T-cell (primary cell): ENCODE data around the gene MEMO1. TPM values are rescaled to one million over a fixed set of nuclear protein-coding genes. Genes with fewer than 3 reads are reported as not detected.

Source experiments
- ATAC-seq, 4 experiments: fragments of 200-7000 bp in 3 of 4; fragments of 150-1000 bp in 1 of 4; cut with Tn5 transposase; replicated peaks in 1 of 4; 1 replicate in 3 of 4; 2 replicates in 1 of 4; pipeline ENCODE4 v1.10.0; 2021; ENCODE audit warnings: moderate library complexity in 3 of 4, mild to moderate bottlenecking in 2 of 4, moderate number of reproducible peaks in 1 of 4
- CTCF ChIA-PET, 2 donors: fragments of 300-600 bp; sonication (Branson Sonifier 250); formaldehyde crosslinking; loops; one replicate each; lab custom pipeline; 2022; ENCODE audit warnings: antibody characterized with exemption in 2 of 2; lab: Charles Lee
- POLR2A ChIA-PET, 2 donors: fragments of 300-600 bp; sonication (Branson Sonifier 250); formaldehyde crosslinking; loops; one replicate each; lab custom pipeline; 2022; ENCODE audit warnings: antibody characterized with exemption in 2 of 2; lab: Charles Lee
- DNase-seq, 35 experiments: peaks; one replicate each; pipeline versions ENCODE4 v3.0.0 to v3.0.0-alpha.2; 2013 to 2023
- H3K27ac ChIP-seq: one replicate; pipeline ENCODE4 v1.5.1; 2013; ENCODE audit warnings: low read length
- H3K27me3 ChIP-seq, 2 experiments: replicated peaks in 1 of 2; 1 replicate in 1 of 2; 2 replicates in 1 of 2; pipeline versions ENCODE4 v1.6.1 to v1.7.0; 2013; ENCODE audit warnings: low read length in 1 of 2, mixed read lengths in 1 of 2; ENCODE audit not compliant: control insufficient read depth in 2 of 2, insufficient read depth in 2 of 2; ENCODE audit errors: extremely low read depth in 1 of 2
- H3K36me3 ChIP-seq, 2 donors: 1 replicate in 1 of 2; 2 replicates in 1 of 2; pipeline versions ENCODE4 v1.6.1 to v1.7.0; 2013; ENCODE audit warnings: low read length in 1 of 2; ENCODE audit not compliant: control insufficient read depth in 2 of 2, insufficient read depth in 1 of 2; ENCODE audit errors: extremely low read depth in 1 of 2
- H3K4me1 ChIP-seq, 2 experiments: 1 replicate in 1 of 2; 2 replicates in 1 of 2; pipeline versions ENCODE4 v1.6.1 to v1.7.0; 2013; ENCODE audit warnings: low read length in 2 of 2, mixed read lengths in 1 of 2; ENCODE audit not compliant: insufficient read depth in 2 of 2, control insufficient read depth in 1 of 2; ENCODE audit errors: extremely low read depth in 1 of 2
- H3K4me3 ChIP-seq, 2 donors: 1 replicate in 1 of 2; 2 replicates in 1 of 2; pipeline versions ENCODE4 v1.5.1 to v1.7.0; 2013; ENCODE audit warnings: mild to moderate bottlenecking in 2 of 2, low read length in 1 of 2, moderate library complexity in 1 of 2; ENCODE audit not compliant: control insufficient read depth in 1 of 2; ENCODE audit errors: extremely low read depth in 1 of 2
- H3K9me3 ChIP-seq: 2 replicates; pipeline ENCODE4 v1.7.0; 2013
- H3K27ac Mint-ChIP-seq, 2 donors: one replicate each; pipeline ENCODE4 v1.8.0; 2020 to 2021; ENCODE audit warnings: mild to moderate bottlenecking in 2 of 2, mixed read lengths in 2 of 2
- H3K27me3 Mint-ChIP-seq, 2 donors: one replicate each; pipeline ENCODE4 v1.8.0; 2021 to 2022; ENCODE audit warnings: mixed read lengths in 2 of 2
- H3K36me3 Mint-ChIP-seq: one replicate; pipeline ENCODE4 v1.8.0; 2021; ENCODE audit warnings: mixed read lengths
- H3K4me1 Mint-ChIP-seq, 3 donors: one replicate each; pipeline ENCODE4 v1.8.0; 2020 to 2022; ENCODE audit warnings: mixed read lengths in 3 of 3, mild to moderate bottlenecking in 1 of 3
- H3K4me3 Mint-ChIP-seq, 3 donors: one replicate each; pipeline ENCODE4 v1.8.0; 2020 to 2022; ENCODE audit warnings: mild to moderate bottlenecking in 3 of 3, mixed read lengths in 3 of 3, moderate library complexity in 3 of 3
- H3K9me3 Mint-ChIP-seq, 3 donors: one replicate each; pipeline ENCODE4 v1.8.0; 2020 to 2022; ENCODE audit warnings: mixed read lengths in 3 of 3
- WGBS: methylation state at CpG from one replicate; pipeline ENCODE4 v1.1.5; 2013; ENCODE audit warnings: missing lambda C conversion rate; ENCODE audit not compliant: insufficient coverage; 5-methylcytosine and 5-hydroxymethylcytosine counted together
- total RNA-seq, 35 experiments: library from RNA in 6 of 35; stranded (reverse) in 6 of 35; fragments of 120-200 nt in 1 of 35; gene quantifications; one replicate each; pipeline versions ENCODE4 v1.2.1 to v1.2.4 and lab custom pipeline; 2013 to 2026

Gene MEMO1
- total RNA-seq, 5 donors from 2014 or later (not counting 1 experiment from before 2014, with no cell fraction given): 35.0 to 46.3 (median 41.5) TPM

DNA sequence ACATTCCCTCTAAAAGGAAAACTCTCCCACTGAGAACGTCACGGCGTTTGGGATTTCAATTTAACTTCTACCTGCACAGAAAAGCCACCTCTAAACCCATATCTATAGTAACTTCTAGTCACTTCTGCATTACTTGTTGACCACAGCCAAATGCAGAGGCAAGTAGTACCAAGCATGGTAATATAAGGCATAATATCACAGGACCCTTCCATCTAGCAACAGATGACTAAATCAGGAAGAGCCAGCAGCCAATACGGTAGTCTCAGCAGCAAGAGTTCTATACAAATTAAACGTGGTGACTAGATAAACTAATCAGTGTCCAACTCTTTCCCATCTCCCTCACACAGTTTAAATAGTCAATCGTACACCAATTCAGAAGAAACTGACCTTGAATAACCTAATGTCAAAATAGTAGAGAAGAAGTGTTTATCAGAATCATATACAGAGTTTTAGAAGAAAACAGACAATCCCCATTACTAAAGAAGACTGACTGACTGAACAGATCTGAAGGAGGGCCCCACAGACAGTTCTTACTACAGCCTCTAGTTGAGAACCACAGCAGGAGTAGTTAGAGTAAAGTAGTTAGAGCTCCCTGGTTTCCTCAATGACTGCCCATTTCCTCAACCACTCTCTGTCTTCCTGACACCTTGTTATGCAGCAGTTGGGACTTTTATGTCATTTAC is 30.0 kb downstream of the MEMO1 start:
- 85% methylated on average over 4 of the region's 6 CpGs for WGBS
- Histone ChIP-seq H3K9me3 (no peaks in the 10 kb centered on the region), H3K4me3 (no peak overlapping the region), H3K36me3 (no peaks in the 10 kb centered on the region), H3K27ac (peak overlapping the region; percentile 1), H3K4me1 (peaks cover 7 to 9% of the 10 kb centered on the region in 2 experiments), H3K27me3 (no peaks in the 10 kb centered on the region)
- peak overlapping the region in 1 of 3 donors; percentile 1 for H3K4me3 Mint-ChIP-seq
- CTCF ChIA-PET: interaction anchor here in 1 of 2 donors (0.6 kb wide), 1 partner anchor 13 kb away, joined by 4 read pairs; no protein-coding TSS in a partner anchor
- peak overlapping the region; percentile 50 to 66 for H3K27ac Mint-ChIP-seq
- DNase-seq: peak in 9 of 35 experiments; percentile 2 to 36 (median 8)
- H3K36me3 Mint-ChIP-seq: peaks cover 10% of the 10 kb centered on the region
- H3K4me1 Mint-ChIP-seq: peaks cover 38 to 44% (median 42%) of the 10 kb centered on the region in 3 donors
- no peaks in the 10 kb centered on the region for H3K27me3 Mint-ChIP-seq
- no peaks in the 10 kb centered on the region for H3K9me3 Mint-ChIP-seq
- POLR2A ChIA-PET: interaction anchor here in 1 of 2 donors (0.6 kb wide), 1 partner anchor 33 kb away, joined by 6 read pairs; no protein-coding TSS in a partner anchor
- ATAC-seq: peak; percentile 78 to 91 (median 84)

DNA sequence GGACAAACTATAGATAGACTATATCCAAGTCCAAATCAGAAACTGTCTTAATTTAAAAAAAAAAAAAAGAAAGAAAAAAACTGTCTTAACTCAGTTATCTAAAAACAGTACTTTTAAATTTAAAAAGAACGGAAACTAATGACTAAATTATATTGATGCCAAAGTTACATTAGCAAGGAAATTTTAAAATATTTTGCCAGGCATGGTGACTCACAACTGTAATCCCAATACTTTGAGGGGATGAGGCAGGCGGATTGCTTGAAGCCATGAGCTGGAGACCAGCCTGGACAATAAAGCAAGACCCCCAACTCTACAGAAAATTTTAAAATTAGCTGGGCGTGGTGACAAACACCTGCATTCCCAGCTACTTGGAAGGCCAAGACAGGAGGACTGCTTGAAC is 30.9 kb downstream of the MEMO1 start:
- peaks cover 35 to 49% (median 44%) of the 10 kb centered on the region in 3 donors for H3K4me1 Mint-ChIP-seq
- peaks cover 10% of the 10 kb centered on the region for H3K36me3 Mint-ChIP-seq
- H3K4me3 Mint-ChIP-seq: no peak overlapping the region
- H3K27ac ChIP-seq: no peak overlapping the region
- peaks cover 7 to 9% of the 10 kb centered on the region in 2 experiments for H3K4me1 ChIP-seq
- no peaks in the 10 kb centered on the region for H3K27me3 Mint-ChIP-seq
- CTCF ChIA-PET: interaction anchor here in 1 of 2 donors (1.1 kb wide), 1 partner anchor 74 kb away, joined by 3 read pairs; no protein-coding TSS in a partner anchor
- 100% methylated on average over 1 of the region's 3 CpGs for WGBS
- H3K27ac Mint-ChIP-seq: no peak overlapping the region
- ATAC-seq (no peak), DNase-seq (no peak)
- no peaks in the 10 kb centered on the region for H3K9me3 Mint-ChIP-seq
- H3K36me3 ChIP-seq: no peaks in the 10 kb centered on the region
- no peaks in the 10 kb centered on the region for H3K27me3 ChIP-seq
- H3K9me3 ChIP-seq: no peaks in the 10 kb centered on the region
- POLR2A ChIA-PET: interaction anchor here in 1 of 2 donors (0.5 kb wide), 1 partner anchor 11 kb away, joined by 6 read pairs; no protein-coding TSS in a partner anchor
- no peak overlapping the region for H3K4me3 ChIP-seq

DNA sequence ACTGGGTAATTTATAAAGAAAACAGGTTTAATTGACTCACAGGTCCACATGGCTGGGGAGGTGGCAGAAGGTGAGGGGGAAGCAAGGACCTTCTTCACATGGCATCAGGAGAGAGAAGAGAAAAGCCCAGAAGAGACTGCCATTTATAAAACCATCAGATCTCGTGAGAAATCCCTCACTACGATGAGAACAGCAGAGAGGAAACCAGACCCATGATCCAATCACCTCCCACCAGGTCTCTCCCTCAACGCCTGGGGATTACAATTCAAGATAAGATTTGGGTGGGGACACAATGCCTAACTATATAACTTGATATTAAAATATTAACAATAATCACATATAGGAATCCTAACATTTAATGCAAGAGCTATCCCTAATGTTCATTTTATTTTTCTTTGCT is 31.8 kb downstream of the MEMO1 start:
- Mint-ChIP-seq H3K4me1 (peaks cover 35 to 48% (median 45%) of the 10 kb centered on the region in 3 donors), H3K36me3 (peaks cover 7% of the 10 kb centered on the region), H3K4me3 (no peak overlapping the region), H3K27ac (no peak overlapping the region), H3K9me3 (no peaks in the 10 kb centered on the region), H3K27me3 (no peaks in the 10 kb centered on the region)
- no peak for DNase-seq
- WGBS: no CpG with 5 or more reads among the region's 3 CpGs
- Histone ChIP-seq H3K4me1 (peaks cover 7 to 9% of the 10 kb centered on the region in 2 experiments), H3K4me3 (no peak overlapping the region), H3K27me3 (no peaks in the 10 kb centered on the region), H3K27ac (no peak overlapping the region), H3K36me3 (no peaks in the 10 kb centered on the region), H3K9me3 (no peaks in the 10 kb centered on the region)
- ATAC-seq: no peak
- POLR2A ChIA-PET: no interaction called here
- CTCF ChIA-PET: interaction anchor here in 1 of 2 donors (1.1 kb wide), 1 partner anchor 75 kb away, joined by 3 read pairs; no protein-coding TSS in a partner anchor

DNA sequence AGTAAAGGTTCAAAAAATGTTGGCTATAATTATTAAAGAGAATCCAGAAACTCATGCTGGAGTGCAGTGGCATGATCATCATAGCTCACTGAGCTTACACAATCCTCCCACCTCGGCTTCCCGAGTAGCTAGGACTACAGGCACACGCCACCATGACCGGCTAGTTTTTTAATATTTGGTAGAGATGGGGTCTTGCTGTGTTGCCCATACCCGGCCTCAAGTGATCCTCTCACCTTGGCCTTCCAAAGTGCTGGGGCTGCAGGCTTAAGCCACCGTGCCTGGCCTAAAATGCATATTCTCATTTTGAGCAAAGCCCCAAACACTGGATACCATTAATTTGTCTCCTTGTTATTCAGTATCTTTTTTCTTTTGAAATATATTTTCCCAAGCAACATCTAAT is 32.4 kb downstream of the MEMO1 start:
- no peaks in the 10 kb centered on the region for H3K36me3 ChIP-seq
- H3K27ac Mint-ChIP-seq: no peak overlapping the region
- 100% methylated on average over 2 of the region's 6 CpGs for WGBS
- H3K4me3 Mint-ChIP-seq: no peak overlapping the region
- ATAC-seq (no peak), DNase-seq (no peak)
- H3K27me3 ChIP-seq: no peaks in the 10 kb centered on the region
- ChIA-PET CTCF (no interaction called here), POLR2A (no interaction called here)
- peaks cover 35 to 47% (median 44%) of the 10 kb centered on the region in 3 donors for H3K4me1 Mint-ChIP-seq
- no peaks in the 10 kb centered on the region for H3K27me3 Mint-ChIP-seq
- H3K9me3 ChIP-seq: no peaks in the 10 kb centered on the region
- H3K9me3 Mint-ChIP-seq: no peaks in the 10 kb centered on the region
- H3K4me1 ChIP-seq: peaks cover 7 to 9% of the 10 kb centered on the region in 2 experiments
- H3K27ac ChIP-seq: no peak overlapping the region
- H3K36me3 Mint-ChIP-seq: peaks cover 3% of the 10 kb centered on the region
- no peak overlapping the region for H3K4me3 ChIP-seq

DNA sequence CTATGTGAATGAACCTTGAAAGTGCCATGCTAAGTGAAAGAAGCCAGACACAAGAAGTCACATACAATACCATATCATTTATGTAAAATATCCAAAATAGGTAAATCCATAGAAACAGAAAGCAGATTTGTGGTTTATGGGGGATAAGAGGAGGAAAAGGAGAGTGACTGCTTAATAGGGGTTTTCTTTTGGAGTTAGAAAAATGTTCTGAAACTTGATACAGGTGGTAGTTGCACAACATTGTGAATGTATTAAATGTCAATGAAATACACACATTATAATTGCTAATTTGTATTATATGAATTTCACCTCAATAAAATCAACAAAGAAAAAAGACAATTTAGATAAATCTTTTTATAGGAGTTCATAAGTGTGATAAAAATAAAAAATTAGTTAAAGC is 37.1 kb downstream of the MEMO1 start:
- Histone ChIP-seq H3K27me3 (no peaks in the 10 kb centered on the region), H3K36me3 (peaks cover 0 to 3% of the 10 kb centered on the region in 2 donors), H3K4me1 (no peaks in the 10 kb centered on the region), H3K9me3 (no peaks in the 10 kb centered on the region), H3K4me3 (no peak overlapping the region), H3K27ac (no peak overlapping the region)
- ATAC-seq (no peak), DNase-seq (no peak)
- POLR2A ChIA-PET: no interaction called here
- peaks cover 3% of the 10 kb centered on the region for H3K36me3 Mint-ChIP-seq
- H3K4me1 Mint-ChIP-seq: peaks cover 13 to 36% (median 31%) of the 10 kb centered on the region in 3 donors
- no peaks in the 10 kb centered on the region for H3K9me3 Mint-ChIP-seq
- H3K27me3 Mint-ChIP-seq: no peaks in the 10 kb centered on the region
- CTCF ChIA-PET: no interaction called here
- H3K27ac Mint-ChIP-seq: no peak overlapping the region
- no peak overlapping the region for H3K4me3 Mint-ChIP-seq

DNA sequence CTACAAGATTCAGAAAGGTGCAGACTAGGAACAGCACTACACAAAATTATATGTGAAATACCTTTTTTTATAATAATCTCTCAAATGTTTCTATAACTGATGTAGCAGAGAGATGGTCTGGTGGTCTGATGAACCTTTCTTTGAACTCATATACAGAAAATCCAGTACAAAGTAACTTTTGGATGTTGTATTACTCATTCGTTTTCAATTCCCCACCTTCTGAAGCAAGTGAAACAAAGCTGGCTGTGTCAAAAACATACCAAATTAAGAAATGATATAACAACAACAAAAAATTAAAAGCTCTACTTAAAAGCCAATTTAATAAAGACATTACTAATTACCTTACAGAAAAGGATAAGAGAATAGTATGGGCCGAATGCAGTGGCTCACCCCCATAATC is 38.7 kb downstream of the MEMO1 start:
- peaks cover 2 to 3% of the 10 kb centered on the region in 2 donors for H3K36me3 ChIP-seq
- CTCF ChIA-PET: interaction anchor here in 1 of 2 donors (0.6 kb wide), 1 partner anchor 1543 kb away, joined by 3 read pairs; no protein-coding TSS in a partner anchor

More for the DNA sequence above, 38.7 kb downstream of the MEMO1 start:
- Mint-ChIP-seq H3K27ac (no peak overlapping the region), H3K4me1 (peaks cover 11 to 31% (median 29%) of the 10 kb centered on the region in 3 donors), H3K27me3 (no peaks in the 10 kb centered on the region), H3K4me3 (no peak overlapping the region), H3K36me3 (peaks cover 11% of the 10 kb centered on the region), H3K9me3 (no peaks in the 10 kb centered on the region)
- POLR2A ChIA-PET: no interaction called here
- Histone ChIP-seq H3K4me1 (no peaks in the 10 kb centered on the region), H3K27me3 (no peaks in the 10 kb centered on the region), H3K27ac (no peak overlapping the region), H3K4me3 (no peak overlapping the region), H3K9me3 (no peaks in the 10 kb centered on the region)
- ATAC-seq (no peak), DNase-seq (no peak)
- WGBS: no CpG with 5 or more reads among the region's 2 CpGs
